GM21723 (cell line): ENCODE data around the gene LRRC23.
A peak's percentile ranks its signal among the peaks of the same experiment; 100 is the strongest.

Experiments
- ATAC-seq: cut with Tn5 transposase; IDR thresholded peaks from one replicate; pipeline ENCODE4 v1.9.1; 2021; ENCODE audit warnings: mild to moderate bottlenecking, moderate library complexity; ENCODE audit not compliant: unreplicated experiment

The LRRC23 gene

DNA sequence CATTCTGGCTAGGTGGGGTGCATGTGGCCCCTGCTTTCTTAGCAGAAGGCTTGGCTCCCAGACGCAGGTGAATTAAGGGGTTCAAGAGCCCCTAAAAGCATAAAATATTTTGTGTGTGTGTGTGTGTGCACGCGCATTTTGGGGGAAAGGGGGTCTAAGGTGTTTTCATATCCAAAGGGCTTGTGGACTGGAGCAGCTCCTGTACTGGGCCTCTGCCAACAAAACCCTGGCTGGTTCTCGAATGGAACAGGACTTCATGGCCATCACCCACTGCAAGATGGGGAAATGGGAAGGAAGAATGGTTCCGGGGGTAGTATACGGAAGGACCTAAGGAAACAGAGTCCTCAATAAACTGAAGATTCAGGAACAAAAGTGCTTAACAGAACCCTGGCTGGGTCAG lies 19.2 kb downstream of the LRRC23 start:
- no peak for ATAC-seq

- no peak for ATAC-seq
These were observed 20.6 kb downstream of the LRRC23 start for GRCh38 chr12:6925239-6925539.

GRCh38 chr12:6925540-6926279 lies 21.1 kb downstream of the LRRC23 start:
- ATAC-seq, result no peak

- ATAC-seq, result no peak
These were observed 22.9 kb downstream of the LRRC23 start, which contains the start of gene ATN1 for GRCh38 chr12:6927379-6928021. Gene ATN1 (plus strand): TSS chr12:6927959. CDS start chr12:6934002, 6,043 bp downstream.

DNA sequence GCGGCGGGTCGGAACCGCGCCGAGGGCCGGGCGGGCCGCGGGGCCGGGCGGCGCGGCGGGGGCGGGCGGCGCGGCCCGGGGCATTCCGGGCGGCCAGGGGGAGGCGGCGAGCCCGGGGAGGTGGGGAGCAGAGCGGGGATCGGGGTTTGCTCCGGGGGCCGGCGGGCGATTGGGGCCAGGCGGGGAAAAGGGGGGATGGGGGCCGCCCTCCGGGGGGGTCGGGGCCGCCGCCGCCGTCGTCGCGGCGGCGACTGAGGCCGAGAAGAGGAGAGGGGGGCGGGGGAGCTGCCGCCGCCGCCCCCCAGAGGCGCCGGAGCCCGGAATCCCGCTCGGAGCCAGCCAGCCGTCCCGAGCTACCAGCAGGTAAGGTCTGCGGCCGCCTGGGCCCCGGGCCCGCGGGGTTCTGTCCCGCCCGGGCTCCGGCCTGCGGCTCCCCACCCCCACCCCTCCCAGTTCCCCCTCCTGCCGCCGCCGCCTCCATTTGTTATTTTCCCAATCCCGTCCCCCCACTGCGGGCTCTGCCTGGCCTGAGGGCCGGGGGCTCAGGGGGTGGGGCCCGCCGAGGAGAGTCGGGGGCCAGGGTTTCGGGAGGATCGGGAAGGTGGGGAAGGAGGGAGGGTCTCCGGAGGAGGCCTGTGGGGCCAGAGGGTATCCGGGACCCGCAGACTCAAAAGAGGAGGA lies 23.5 kb downstream of the LRRC23 start:
- no peak for ATAC-seq

DNA sequence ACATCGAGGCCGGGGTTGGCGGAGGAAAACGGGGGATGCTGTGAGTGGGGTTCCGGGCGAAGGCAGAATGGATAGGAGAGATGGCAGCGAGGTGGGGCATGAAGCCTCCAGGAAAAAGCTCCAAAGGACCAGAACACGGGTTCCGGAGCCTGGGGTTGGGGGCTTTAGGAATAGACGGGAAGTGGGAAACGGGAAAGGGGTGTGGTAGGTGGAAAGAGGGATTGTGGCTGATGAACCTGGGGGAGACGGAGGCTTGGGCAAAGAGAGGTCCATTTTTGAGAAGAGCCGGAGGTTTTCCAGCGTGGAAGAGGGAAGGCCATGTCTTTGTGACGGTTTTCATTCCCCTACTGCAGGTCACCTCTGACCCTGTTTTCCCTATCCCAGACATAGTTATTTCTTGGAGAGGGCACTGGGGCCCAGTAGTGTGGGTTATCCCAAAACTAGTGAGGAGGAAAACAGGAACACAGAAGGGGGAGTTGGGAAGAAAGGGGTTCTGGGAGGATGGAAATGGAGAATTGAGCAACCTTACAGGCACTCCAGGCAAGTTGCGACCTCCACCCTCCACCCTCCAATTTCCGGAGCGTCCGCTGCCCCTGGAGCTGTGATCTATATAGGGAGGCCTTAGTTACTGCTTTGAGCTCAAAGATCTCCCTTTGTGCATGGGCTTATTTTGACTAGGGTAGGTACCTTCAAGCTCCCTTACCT lies 24.2 kb downstream of the LRRC23 start:
- no peak for ATAC-seq

DNA sequence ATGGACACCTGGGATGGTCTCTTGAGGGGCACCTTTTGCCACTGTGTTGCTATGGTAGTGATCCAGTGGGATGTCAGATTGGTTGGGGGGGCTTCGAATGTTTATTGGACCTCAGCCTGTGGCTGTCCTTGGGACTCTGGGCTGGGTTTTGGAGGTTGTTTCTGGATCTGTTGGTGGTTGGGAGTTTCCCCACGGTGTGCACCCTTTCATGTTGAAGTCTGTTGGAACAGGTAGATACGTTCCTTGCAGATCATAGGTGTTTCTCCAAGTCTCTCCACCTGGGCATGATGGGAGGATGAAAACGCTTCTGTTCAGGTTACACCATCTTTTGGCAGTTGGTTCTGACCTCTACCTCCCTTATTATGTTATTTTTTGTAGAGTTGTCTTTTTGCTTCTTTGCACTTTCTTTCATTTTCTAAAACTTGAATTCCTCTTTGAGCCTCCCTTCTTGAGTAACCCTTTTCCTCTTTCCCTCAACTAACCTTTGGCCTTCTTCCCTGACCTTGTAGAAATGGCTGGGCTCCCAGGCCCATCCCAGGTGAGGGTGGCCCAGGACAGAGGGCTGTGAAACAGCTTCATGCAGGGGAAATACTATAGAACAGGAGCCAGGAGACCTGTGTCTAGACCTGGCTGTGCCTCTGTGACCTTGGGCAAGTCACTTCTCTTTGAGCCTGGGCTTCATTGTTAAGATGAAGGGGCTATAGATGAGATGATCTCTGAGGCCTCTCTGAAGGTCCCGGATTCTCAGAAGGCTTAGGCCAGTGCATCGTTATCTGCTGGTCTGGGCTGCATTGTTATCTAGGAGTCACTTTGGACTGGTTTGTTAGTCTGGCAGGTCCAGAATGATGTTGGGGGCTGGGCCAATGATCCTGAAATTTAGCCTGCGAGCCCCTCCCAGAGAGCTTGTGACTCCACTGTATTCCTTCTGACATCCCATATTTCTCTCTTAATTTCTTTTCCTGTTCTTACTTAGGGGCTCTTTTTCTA lies 25.1 kb downstream of the LRRC23 start:
- ATAC-seq, result no peak

- ATAC-seq, result no peak
These were observed 28.1 kb downstream of the LRRC23 start for GRCh38 chr12:6932766-6933165.

DNA sequence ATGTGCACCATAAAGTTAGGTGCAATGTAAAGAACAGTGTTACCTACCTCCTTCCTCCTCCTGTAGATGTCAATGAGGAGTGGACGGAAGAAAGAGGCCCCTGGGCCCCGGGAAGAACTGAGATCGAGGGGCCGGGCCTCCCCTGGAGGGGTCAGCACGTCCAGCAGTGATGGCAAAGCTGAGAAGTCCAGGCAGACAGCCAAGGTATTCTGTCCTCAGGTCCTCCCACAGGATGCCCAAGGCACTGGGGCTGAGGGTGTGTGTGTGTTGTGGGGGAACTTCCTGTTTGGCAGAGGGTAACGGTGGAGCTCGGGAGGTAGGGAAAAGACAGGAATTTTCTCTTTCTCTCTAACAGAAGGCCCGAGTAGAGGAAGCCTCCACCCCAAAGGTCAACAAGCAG lies 29.5 kb downstream of the LRRC23 start:
- no peak for ATAC-seq

DNA sequence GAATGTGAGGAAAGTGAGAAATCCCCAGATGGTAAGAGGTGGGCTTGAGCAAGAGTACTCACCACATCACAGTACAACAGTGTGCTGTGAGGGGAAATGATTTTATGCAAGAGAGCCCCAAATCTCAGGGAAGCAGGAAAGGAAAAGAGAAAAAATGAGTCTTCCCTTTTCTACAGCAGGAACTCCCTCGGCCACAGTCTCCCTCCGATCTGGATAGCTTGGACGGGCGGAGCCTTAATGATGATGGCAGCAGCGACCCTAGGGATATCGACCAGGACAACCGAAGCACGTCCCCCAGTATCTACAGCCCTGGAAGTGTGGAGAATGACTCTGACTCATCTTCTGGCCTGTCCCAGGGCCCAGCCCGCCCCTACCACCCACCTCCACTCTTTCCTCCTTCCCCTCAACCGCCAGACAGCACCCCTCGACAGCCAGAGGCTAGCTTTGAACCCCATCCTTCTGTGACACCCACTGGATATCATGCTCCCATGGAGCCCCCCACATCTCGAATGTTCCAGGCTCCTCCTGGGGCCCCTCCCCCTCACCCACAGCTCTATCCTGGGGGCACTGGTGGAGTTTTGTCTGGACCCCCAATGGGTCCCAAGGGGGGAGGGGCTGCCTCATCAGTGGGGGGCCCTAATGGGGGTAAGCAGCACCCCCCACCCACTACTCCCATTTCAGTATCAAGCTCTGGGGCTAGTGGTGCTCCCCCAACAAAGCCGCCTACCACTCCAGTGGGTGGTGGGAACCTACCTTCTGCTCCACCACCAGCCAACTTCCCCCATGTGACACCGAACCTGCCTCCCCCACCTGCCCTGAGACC lies 31.0 kb downstream of the LRRC23 start:
- no peak for ATAC-seq

- no peak for ATAC-seq
These were observed 31.6 kb downstream of the LRRC23 start for GRCh38 chr12:6936194-6936635.

GRCh38 chr12:6936636-6937480 lies 32.2 kb downstream of the LRRC23 start:
- no peak for ATAC-seq

DNA sequence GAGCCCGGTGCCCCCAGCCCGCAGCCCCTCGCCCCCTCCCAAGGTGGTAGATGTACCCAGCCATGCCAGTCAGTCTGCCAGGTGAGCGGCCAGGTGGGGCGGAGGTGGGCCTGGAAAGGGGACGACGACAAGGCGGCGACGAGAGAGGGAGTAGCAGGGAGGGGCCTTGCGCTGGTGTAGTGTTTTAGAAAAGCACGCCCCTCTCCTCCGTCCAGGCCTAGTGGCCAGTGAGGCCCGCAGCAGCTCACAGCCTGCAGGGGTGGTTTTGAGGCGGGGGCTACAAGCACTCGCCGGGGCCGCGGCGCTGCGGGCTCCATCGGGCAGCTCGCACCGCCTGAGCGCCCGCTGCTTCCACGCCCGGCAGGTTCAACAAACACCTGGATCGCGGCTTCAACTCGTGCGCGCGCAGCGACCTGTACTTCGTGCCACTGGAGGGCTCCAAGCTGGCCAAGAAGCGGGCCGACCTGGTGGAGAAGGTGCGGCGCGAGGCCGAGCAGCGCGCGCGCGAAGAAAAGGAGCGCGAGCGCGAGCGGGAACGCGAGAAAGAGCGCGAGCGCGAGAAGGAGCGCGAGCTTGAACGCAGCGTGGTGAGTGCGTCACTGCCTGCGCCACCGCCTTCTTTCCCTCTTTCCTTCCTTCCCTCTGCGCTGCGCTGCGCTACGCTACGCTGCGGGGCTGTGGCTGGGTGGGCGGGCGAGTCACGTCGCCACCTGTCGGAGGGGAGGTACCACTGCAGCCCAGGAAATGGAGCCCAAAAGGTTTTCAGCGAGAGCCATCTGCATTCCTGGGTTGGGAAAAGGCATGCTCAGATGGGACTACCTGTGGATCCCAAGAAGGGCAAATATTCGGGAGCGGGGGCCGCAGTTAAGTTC lies 33.1 kb downstream of the LRRC23 start:
- ATAC-seq, result peak; percentile 90

DNA sequence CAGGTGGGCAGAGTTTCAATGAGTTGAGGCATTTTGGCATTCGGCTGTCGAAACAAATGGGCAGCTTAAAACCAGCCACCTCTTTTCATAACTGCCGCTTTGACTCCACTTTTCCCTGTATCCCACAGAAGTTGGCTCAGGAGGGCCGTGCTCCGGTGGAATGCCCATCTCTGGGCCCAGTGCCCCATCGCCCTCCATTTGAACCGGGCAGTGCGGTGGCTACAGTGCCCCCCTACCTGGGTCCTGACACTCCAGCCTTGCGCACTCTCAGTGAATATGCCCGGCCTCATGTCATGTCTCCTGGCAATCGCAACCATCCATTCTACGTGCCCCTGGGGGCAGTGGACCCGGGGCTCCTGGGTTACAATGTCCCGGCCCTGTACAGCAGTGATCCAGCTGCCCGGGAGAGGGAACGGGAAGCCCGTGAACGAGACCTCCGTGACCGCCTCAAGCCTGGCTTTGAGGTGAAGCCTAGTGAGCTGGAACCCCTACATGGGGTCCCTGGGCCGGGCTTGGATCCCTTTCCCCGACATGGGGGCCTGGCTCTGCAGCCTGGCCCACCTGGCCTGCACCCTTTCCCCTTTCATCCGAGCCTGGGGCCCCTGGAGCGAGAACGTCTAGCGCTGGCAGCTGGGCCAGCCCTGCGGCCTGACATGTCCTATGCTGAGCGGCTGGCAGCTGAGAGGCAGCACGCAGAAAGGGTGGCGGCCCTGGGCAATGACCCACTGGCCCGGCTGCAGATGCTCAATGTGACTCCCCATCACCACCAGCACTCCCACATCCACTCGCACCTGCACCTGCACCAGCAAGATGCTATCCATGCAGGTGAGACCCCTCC lies 34.0 kb downstream of the LRRC23 start:
- no peak for ATAC-seq

- no peak for ATAC-seq
These were observed 34.5 kb downstream of the LRRC23 start for GRCh38 chr12:6939191-6939540.

DNA sequence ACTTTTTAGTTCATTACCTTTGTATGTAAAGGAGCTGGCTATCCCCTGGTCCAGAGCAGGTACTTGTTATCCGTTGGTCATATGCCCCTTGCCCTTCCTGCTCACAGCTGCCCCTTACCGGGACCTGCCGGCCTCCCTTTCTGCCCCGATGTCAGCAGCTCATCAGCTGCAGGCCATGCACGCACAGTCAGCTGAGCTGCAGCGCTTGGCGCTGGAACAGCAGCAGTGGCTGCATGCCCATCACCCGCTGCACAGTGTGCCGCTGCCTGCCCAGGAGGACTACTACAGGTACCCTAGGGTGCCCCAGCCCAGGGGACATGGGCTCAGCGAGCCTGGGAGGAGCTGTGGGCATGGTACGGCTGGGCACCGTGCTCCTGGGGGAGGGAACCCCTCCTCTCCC lies 36.6 kb downstream of the LRRC23 start:
- no peak for ATAC-seq

- ATAC-seq, result no peak
These were observed 37.2 kb downstream of the LRRC23 start for GRCh38 chr12:6941782-6942181.
